Measurements from ENCODE around the gene TOM1. TPM values are rescaled to one million over a fixed set of nuclear protein-coding genes. Genes with fewer than 3 reads are reported as not detected.

TOM1 gene
- total and polyA plus RNA-seq, 2 of the 13 experiments (the other 11 are each of a cell fraction or from before 2014, with no cell fraction given) = 30.8 to 87.3 TPM

DNA sequence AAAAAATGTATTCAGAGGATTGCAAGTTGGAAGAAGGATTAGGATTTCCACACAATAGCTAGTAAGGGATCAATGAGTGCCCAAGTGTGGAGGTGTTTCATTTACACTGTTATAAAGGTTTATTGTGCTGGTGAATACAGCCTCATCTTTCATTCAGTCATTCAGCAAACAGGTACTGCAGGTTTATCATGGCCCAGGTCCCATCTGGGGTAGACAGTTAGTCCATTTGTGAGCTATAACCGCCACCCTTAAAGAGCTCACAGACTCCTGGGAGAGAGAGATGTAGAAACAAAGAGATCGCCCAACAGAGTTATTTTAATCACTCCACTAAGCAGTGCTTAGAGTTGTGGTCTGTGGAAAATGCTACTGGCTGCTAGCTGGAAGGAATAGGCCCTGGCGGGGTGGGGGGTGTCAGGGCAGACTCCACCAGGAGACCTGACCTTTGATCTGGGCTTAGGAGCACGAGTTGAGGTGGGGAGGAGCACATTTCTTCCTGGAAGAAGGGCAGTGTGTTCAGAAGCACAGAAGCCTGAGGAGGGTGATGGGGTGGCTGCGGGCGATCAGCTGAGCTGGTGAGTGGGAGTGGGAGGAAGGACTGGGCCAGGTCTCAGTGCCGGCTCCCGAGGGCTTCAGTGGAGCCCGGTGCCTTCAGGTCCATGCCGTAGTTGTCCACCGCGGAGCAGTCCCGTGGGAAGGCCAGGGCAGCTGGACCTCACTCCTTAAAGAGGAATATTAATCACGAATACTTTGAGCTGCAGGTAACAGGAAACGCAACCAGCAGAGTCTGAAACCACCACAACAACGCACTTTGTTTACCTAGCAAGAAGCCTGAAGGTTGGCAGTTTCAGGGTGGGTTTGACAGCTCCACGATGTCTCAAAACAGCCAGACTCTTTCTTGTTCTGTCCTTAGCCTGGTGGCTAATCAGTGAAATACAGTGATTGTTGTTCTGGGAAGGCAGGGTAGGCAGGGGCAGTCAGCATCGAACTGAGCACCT is 11.2 kb downstream of the TOM1 start (continued):
- TF ChIP-seq SETDB1 (CRISPR knock-in tag; IDR thresholded peaks at IDR 0.05; ENCODE audit: borderline replicate concordance) (no peak), PHF21A (CRISPR knock-in tag; IDR thresholded peaks at IDR 0.05) (peak; percentile 54), SRF (IDR thresholded peaks at IDR 0.05; ENCODE audit: low read depth, low read length) (no peak), ZNF556 (CRISPR knock-in tag; IDR thresholded peaks at IDR 0.05; ENCODE audit: borderline replicate concordance) (no peak), ZNF207 (IDR thresholded peaks at IDR 0.05; ENCODE audit: borderline replicate concordance) (no peak), SIX4 (CRISPR knock-in tag; IDR thresholded peaks at IDR 0.05) (no peak), ZNF234 (CRISPR knock-in tag; conservative IDR thresholded peaks at IDR 0.05) (no peak), PAWR (CRISPR knock-in tag; IDR thresholded peaks at IDR 0.05; ENCODE audit: borderline replicate concordance) (no peak), ZNF180 (CRISPR knock-in tag; IDR thresholded peaks at IDR 0.05; ENCODE audit: borderline replicate concordance, low read depth) (no peak), STAT5B (CRISPR knock-in tag; IDR thresholded peaks at IDR 0.05) (no peak), NAIF1 (CRISPR knock-in tag; IDR thresholded peaks at IDR 0.05; ENCODE audit: borderline replicate concordance) (no peak), RFX3 (CRISPR knock-in tag; IDR thresholded peaks at IDR 0.05) (no peak), PTBP1 (IDR thresholded peaks at IDR 0.05; ENCODE audit: low read depth, low read length, poor library complexity, severe bottlenecking) (no peak)
- TF ChIP-seq, protein P1, sequence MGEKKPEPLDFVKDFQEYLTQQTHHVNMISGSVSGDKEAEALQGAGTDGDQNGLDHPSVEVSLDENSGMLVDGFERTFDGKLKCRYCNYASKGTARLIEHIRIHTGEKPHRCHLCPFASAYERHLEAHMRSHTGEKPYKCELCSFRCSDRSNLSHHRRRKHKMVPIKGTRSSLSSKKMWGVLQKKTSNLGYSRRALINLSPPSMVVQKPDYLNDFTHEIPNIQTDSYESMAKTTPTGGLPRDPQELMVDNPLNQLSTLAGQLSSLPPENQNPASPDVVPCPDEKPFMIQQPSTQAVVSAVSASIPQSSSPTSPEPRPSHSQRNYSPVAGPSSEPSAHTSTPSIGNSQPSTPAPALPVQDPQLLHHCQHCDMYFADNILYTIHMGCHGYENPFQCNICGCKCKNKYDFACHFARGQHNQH (CRISPR knock-in tag; IDR thresholded peaks at IDR 0.05) = peak; percentile 56
- TF ChIP-seq, protein P2, sequence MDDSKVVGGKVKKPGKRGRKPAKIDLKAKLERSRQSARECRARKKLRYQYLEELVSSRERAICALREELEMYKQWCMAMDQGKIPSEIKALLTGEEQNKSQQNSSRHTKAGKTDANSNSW (CRISPR knock-in tag; IDR thresholded peaks at IDR 0.05; ENCODE audit: borderline replicate concordance) = no peak
- TF ChIP-seq, protein P3, sequence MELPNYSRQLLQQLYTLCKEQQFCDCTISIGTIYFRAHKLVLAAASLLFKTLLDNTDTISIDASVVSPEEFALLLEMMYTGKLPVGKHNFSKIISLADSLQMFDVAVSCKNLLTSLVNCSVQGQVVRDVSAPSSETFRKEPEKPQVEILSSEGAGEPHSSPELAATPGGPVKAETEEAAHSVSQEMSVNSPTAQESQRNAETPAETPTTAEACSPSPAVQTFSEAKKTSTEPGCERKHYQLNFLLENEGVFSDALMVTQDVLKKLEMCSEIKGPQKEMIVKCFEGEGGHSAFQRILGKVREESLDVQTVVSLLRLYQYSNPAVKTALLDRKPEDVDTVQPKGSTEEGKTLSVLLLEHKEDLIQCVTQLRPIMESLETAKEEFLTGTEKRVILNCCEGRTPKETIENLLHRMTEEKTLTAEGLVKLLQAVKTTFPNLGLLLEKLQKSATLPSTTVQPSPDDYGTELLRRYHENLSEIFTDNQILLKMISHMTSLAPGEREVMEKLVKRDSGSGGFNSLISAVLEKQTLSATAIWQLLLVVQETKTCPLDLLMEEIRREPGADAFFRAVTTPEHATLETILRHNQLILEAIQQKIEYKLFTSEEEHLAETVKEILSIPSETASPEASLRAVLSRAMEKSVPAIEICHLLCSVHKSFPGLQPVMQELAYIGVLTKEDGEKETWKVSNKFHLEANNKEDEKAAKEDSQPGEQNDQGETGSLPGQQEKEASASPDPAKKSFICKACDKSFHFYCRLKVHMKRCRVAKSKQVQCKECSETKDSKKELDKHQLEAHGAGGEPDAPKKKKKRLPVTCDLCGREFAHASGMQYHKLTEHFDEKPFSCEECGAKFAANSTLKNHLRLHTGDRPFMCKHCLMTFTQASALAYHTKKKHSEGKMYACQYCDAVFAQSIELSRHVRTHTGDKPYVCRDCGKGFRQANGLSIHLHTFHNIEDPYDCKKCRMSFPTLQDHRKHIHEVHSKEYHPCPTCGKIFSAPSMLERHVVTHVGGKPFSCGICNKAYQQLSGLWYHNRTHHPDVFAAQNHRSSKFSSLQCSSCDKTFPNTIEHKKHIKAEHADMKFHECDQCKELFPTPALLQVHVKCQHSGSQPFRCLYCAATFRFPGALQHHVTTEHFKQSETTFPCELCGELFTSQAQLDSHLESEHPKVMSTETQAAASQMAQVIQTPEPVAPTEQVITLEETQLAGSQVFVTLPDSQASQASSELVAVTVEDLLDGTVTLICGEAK (IDR thresholded peaks at IDR 0.05) = no peak
- TF ChIP-seq, protein P3 (CRISPR knock-in tag; IDR thresholded peaks at IDR 0.05) = no peak
